Upper lobe of left lung (tissue), 6 donors: ENCODE results near the gene SYVN1. TPM values are rescaled to one million over a fixed set of nuclear protein-coding genes. Genes with fewer than 3 reads are reported as not detected.

Experiments
- ATAC-seq, 2 donors: fragments of 200-7000 bp; cut with Tn5 transposase; one replicate each; pipeline ENCODE4 v1.9.1; 2022; ENCODE audit warnings: mild to moderate bottlenecking in 2 of 2, moderate library complexity in 2 of 2; ENCODE audit not compliant: low FRiP score in 2 of 2
- DNase-seq, 2 donors: peaks; one replicate each; pipeline ENCODE4 v3.0.0-alpha.2; 2019 to 2020
- H3K27ac ChIP-seq, 4 donors: fragments of 200-600 bp; sonication (generic); one replicate each; pipeline ENCODE4 v1.5.1; 2016 to 2019
- H3K27me3 ChIP-seq, 4 donors: fragments of 200-600 bp; sonication (generic); one replicate each; pipeline ENCODE4 v1.5.1; 2017 to 2019
- H3K36me3 ChIP-seq, 4 donors: fragments of 200-600 bp; sonication (generic); one replicate each; pipeline ENCODE4 v1.5.1; 2016 to 2019
- H3K4me1 ChIP-seq, 4 donors: fragments of 200-600 bp; sonication (generic); one replicate each; pipeline ENCODE4 v1.5.1; 2018 to 2019
- H3K4me3 ChIP-seq, 4 donors: fragments of 200-600 bp; sonication (generic); one replicate each; pipeline ENCODE4 v1.5.1; 2017 to 2019; ENCODE audit warnings: mild to moderate bottlenecking in 2 of 4, moderate library complexity in 1 of 4
- H3K9me3 ChIP-seq, 4 donors: fragments of 200-600 bp; sonication (generic); one replicate each; pipeline ENCODE4 v1.5.1; 2018 to 2019
- CTCF ChIP-seq, 6 experiments: fragments of 450-650 bp in 4 of 6; fragments of 200-600 bp in 2 of 6; sonication (generic) in 2 of 6; IDR thresholded peaks; one replicate each; pipeline ENCODE4 v1.5.1; 2016 to 2019; ENCODE audit warnings: antibody characterized with exemption in 6 of 6
- EP300 ChIP-seq, 4 donors: sonication (generic); formaldehyde crosslinking; IDR thresholded peaks; one replicate each; pipeline ENCODE4 v1.5.1; 2017; ENCODE audit warnings: antibody characterized with exemption in 4 of 4, control low read depth in 2 of 4
- POLR2A ChIP-seq, 4 donors: fragments of 450-650 bp; IDR thresholded peaks; one replicate each; pipeline ENCODE4 v1.5.1; 2016 to 2017; ENCODE audit warnings: antibody characterized with exemption in 4 of 4, mild to moderate bottlenecking in 2 of 4
- POLR2AphosphoS5 ChIP-seq, 2 donors: sonication (generic); formaldehyde crosslinking; IDR thresholded peaks; one replicate each; pipeline ENCODE4 v1.5.1; 2017; ENCODE audit warnings: antibody characterized with exemption in 2 of 2
- WGBS, 2 donors: methylation state at CpG; one replicate each; pipeline ENCODE4 v1.1.5; 2017 to 2018; 5-methylcytosine and 5-hydroxymethylcytosine counted together
- total RNA-seq, 6 donors: library from RNA; depleted of rRNA in 4 of 6; stranded (reverse); fragments of >200 nt in 4 of 6; gene quantifications; one replicate each; pipeline versions ENCODE4 v1.1.0 to v1.2.1, GENCODE V29; 2016 to 2021
- donor health status: DM: no; HTN: no; CAD: no; lungs with moderate emphysema.
- donor health status: DM: no; HTN: yes; CAD: no; lungs with severe emphysema.

Gene SYVN1
- total RNA-seq, 6 donors from 2014 or later = 31.1 to 70.6 (median 50.0) TPM

- DNase-seq = no peak
- ATAC-seq = no peak
- Histone ChIP-seq H3K27ac (no peak overlapping the region), H3K4me3 (no peak overlapping the region), H3K4me1 (no peaks in the 10 kb centered on the region), H3K27me3 (no peaks in the 10 kb centered on the region), H3K9me3 (no peaks in the 10 kb centered on the region), H3K36me3 (no peaks in the 10 kb centered on the region)
- 85 to 92% methylated on average over 3 of the region's 3 CpGs for WGBS, 2 donors
- TF ChIP-seq POLR2AphosphoS5 (IDR thresholded peaks at IDR 0.05) (no peak), CTCF (IDR thresholded peaks at IDR 0.05) (no peak), POLR2A (IDR thresholded peaks at IDR 0.05) (no peak), EP300 (IDR thresholded peaks at IDR 0.05) (no peak)
These were observed 33.3 kb upstream of the SYVN1 start for GRCh38 chr11:65167656-65168055.

- no peaks in the 10 kb centered on the region for H3K36me3 ChIP-seq
- no peaks in the 10 kb centered on the region for H3K4me1 ChIP-seq
- H3K4me3 ChIP-seq = no peak overlapping the region
- 81 to 84% methylated on average over 3 of the region's 3 CpGs for WGBS, 2 donors
- ATAC-seq (no peak), DNase-seq (no peak)
- H3K27ac ChIP-seq = no peak overlapping the region
- H3K27me3 ChIP-seq = no peaks in the 10 kb centered on the region
- TF ChIP-seq CTCF (IDR thresholded peaks at IDR 0.05) (no peak), POLR2AphosphoS5 (IDR thresholded peaks at IDR 0.05) (no peak), EP300 (IDR thresholded peaks at IDR 0.05) (no peak), POLR2A (IDR thresholded peaks at IDR 0.05) (no peak)
- H3K9me3 ChIP-seq = no peaks in the 10 kb centered on the region
These were observed 32.6 kb upstream of the SYVN1 start for GRCh38 chr11:65166893-65167292.

GRCh38 chr11:65165410-65166317 lies 31.3 kb upstream of the SYVN1 start:
- Histone ChIP-seq H3K27me3 (no peaks in the 10 kb centered on the region), H3K27ac (no peak overlapping the region), H3K36me3 (no peaks in the 10 kb centered on the region), H3K4me1 (no peaks in the 10 kb centered on the region), H3K9me3 (no peaks in the 10 kb centered on the region), H3K4me3 (peak overlapping the region in 2 of 4 donors; percentile 17 to 35)
- 51 to 55% methylated on average over 31 of the region's 31 CpGs for WGBS, 2 donors
- peak in 1 of 2 donors; percentile 59 for DNase-seq
- no peak for TF ChIP-seq POLR2AphosphoS5 (IDR thresholded peaks at IDR 0.05)
- TF ChIP-seq POLR2A (IDR thresholded peaks at IDR 0.05) = no peak
- no peak for TF ChIP-seq CTCF (IDR thresholded peaks at IDR 0.05)
- TF ChIP-seq EP300 (IDR thresholded peaks at IDR 0.05) = no peak
- ATAC-seq = peak in 1 of 2 donors; percentile 41

GRCh38 chr11:65163684-65164083 lies 29.4 kb upstream of the SYVN1 start:
- no peaks in the 10 kb centered on the region for H3K36me3 ChIP-seq
- no peaks in the 10 kb centered on the region for H3K27me3 ChIP-seq
- WGBS, 2 donors = 86 to 92% methylated on average over 2 of the region's 2 CpGs
- H3K27ac ChIP-seq = no peak overlapping the region
- H3K4me3 ChIP-seq = no peak overlapping the region
- no peaks in the 10 kb centered on the region for H3K4me1 ChIP-seq
- ATAC-seq (no peak), DNase-seq (no peak)
- H3K9me3 ChIP-seq = no peaks in the 10 kb centered on the region
- TF ChIP-seq POLR2A (IDR thresholded peaks at IDR 0.05) = no peak
- TF ChIP-seq POLR2AphosphoS5 (IDR thresholded peaks at IDR 0.05) = no peak
- TF ChIP-seq EP300 (IDR thresholded peaks at IDR 0.05) = no peak
- no peak for TF ChIP-seq CTCF (IDR thresholded peaks at IDR 0.05)
